22Rv1 (cell line): ENCODE results near the gene OTOP2.

Experiments used
- ZFX ChIP-seq: fragments of 450-650 bp; IDR thresholded peaks from 2 replicates; pipeline ENCODE4 v1.6.1; 2017; ENCODE audit warnings: antibody characterized with exemption, borderline replicate concordance
- TF ChIP-seq, protein P1 (sequence below): fragments of 450-650 bp; IDR thresholded peaks from 2 replicates; pipeline ENCODE4 v1.5.1; 2017; ENCODE audit warnings: mild to moderate bottlenecking

DNA sequence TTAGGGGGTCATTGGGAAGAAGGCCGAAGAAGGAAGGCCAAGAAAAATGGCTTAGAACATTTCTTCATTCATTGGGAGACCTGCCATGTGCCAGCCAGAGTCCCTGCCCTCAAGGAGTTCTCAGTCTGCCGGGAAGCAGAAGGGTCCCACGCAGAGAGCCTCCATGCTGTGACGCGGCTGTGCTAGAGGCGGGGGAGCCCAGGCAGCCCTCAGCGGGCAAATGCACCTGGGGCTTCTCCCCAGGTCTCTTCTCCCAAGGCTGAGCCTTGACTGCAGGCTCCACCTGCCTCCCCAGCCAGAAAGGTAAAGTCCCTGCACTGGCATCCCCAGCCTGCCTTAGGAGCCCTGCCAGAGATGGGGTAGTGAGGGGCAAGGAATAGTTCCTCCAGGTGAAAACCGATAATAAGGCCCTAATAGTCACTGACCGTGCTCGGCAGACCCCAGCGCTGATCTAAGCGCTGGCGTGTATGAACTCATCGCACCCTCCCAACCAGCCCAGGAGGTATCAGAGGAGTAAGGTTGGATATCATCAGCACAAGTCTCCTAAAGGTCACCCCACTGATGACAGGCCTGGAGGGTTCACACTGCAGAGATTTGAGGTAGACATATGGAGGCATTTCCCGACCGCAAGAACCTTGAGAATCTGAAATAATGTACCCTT, 57.4 kb downstream of the OTOP2 start:
- TF ChIP-seq, protein P1, sequence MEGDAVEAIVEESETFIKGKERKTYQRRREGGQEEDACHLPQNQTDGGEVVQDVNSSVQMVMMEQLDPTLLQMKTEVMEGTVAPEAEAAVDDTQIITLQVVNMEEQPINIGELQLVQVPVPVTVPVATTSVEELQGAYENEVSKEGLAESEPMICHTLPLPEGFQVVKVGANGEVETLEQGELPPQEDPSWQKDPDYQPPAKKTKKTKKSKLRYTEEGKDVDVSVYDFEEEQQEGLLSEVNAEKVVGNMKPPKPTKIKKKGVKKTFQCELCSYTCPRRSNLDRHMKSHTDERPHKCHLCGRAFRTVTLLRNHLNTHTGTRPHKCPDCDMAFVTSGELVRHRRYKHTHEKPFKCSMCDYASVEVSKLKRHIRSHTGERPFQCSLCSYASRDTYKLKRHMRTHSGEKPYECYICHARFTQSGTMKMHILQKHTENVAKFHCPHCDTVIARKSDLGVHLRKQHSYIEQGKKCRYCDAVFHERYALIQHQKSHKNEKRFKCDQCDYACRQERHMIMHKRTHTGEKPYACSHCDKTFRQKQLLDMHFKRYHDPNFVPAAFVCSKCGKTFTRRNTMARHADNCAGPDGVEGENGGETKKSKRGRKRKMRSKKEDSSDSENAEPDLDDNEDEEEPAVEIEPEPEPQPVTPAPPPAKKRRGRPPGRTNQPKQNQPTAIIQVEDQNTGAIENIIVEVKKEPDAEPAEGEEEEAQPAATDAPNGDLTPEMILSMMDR: no peak
- no peak for TF ChIP-seq ZFX
